Astrocyte of the cerebellum (primary cell): ENCODE data around the gene NCEH1.

ENCODE experiments used
- DNase-seq: peaks from one replicate; pipeline ENCODE4 v3.0.0-alpha.2; 2011; ENCODE audit warnings: low read depth
- H3K4me3 ChIP-seq: 2 replicates; pipeline ENCODE4 v1.5.1; 2011; ENCODE audit warnings: mild to moderate bottlenecking, low read depth, low read length, moderate library complexity
- in situ Hi-C: cut with HindIII; loops from 2 replicates; pipeline ENCODE4 v1.10.0; 2017; ENCODE audit warnings: low sequenced_read_pairs
- TF ChIP-seq, protein P1 (sequence below): IDR thresholded peaks from 2 replicates; pipeline ENCODE4 v1.5.1; 2012; ENCODE audit warnings: low read length, low read depth, moderate library complexity, mild to moderate bottlenecking; ENCODE audit errors: missing control alignments

Gene NCEH1

DNA sequence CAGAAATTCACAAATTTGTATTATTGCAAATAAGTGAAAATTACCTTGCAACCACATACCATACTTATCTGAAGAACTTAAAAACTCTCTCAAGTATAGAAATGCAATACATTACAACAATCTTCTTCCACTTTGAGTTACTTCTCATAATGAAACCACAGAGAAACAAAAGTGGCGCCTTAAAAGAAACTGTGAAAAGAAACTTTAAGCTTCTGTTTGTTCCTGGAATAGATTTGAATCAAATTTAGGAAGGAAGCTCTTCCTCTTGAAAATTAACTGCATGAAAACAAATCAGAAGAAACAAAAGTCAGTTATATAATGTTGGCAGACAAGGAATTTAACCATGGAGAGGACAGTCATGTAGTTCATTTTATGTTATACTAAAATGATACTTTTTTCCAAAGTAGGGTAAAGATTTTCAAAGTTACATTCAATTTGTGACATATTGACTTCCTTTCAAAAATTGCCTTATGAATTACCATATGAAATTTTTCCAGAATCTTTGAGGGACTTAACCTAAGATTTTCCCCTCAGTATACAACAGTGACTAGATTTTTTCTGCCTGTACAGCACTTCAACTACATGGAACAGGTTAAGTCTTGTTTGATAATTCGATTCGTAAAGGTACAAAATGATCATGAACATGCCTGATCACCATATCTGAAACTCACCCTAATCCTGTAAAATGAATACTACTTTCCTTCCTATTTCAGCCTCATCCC lies 130.0 kb downstream of the NCEH1 start:
- TF ChIP-seq, protein P1, sequence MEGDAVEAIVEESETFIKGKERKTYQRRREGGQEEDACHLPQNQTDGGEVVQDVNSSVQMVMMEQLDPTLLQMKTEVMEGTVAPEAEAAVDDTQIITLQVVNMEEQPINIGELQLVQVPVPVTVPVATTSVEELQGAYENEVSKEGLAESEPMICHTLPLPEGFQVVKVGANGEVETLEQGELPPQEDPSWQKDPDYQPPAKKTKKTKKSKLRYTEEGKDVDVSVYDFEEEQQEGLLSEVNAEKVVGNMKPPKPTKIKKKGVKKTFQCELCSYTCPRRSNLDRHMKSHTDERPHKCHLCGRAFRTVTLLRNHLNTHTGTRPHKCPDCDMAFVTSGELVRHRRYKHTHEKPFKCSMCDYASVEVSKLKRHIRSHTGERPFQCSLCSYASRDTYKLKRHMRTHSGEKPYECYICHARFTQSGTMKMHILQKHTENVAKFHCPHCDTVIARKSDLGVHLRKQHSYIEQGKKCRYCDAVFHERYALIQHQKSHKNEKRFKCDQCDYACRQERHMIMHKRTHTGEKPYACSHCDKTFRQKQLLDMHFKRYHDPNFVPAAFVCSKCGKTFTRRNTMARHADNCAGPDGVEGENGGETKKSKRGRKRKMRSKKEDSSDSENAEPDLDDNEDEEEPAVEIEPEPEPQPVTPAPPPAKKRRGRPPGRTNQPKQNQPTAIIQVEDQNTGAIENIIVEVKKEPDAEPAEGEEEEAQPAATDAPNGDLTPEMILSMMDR = no peak
- no peak overlapping the region for H3K4me3 ChIP-seq
- in situ Hi-C loops = no loop called here
- DNase-seq = no peak
